ENCODE measurements around the gene SFRP5. TPM values are rescaled to one million over a fixed set of nuclear protein-coding genes. Genes with fewer than 3 reads are reported as not detected.
A peak's percentile ranks its signal among the peaks of the same experiment; 100 is the strongest.

Gene SFRP5
- total RNA-seq, 1 donor from 2014 or later, result 0.16 TPM

DNA sequence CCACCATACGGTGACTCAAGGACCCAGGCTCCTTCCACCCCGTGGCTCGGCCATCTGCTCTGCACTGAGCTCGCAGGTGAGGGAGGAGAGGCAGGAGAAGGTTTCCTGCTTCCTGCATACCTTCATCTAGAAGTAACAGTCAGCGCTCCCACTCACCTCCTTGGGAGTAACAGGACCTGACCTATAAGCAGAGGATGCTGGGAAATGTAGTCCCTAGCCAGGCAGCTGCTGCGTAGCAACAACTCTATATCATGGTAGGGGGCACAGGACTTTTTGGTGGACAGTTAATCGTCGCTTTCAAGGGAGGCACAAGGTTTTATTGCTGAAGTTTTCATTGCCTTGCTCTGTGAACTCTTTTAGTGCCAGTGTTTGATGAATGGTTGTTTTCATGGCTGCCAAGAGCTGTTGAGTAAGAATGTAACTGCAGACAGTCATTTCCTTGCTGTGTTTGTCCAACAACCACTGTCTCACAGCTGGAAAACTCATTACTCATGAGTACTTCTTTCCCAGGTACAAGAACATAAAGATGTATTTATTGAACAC is 45.1 kb downstream of the SFRP5 start:
- no peaks in the 10 kb centered on the region for H3K9me3 Mint-ChIP-seq (ENCODE audit: unreplicated experiment)
- TF ChIP-seq, protein P1, sequence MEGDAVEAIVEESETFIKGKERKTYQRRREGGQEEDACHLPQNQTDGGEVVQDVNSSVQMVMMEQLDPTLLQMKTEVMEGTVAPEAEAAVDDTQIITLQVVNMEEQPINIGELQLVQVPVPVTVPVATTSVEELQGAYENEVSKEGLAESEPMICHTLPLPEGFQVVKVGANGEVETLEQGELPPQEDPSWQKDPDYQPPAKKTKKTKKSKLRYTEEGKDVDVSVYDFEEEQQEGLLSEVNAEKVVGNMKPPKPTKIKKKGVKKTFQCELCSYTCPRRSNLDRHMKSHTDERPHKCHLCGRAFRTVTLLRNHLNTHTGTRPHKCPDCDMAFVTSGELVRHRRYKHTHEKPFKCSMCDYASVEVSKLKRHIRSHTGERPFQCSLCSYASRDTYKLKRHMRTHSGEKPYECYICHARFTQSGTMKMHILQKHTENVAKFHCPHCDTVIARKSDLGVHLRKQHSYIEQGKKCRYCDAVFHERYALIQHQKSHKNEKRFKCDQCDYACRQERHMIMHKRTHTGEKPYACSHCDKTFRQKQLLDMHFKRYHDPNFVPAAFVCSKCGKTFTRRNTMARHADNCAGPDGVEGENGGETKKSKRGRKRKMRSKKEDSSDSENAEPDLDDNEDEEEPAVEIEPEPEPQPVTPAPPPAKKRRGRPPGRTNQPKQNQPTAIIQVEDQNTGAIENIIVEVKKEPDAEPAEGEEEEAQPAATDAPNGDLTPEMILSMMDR (IDR thresholded peaks at IDR 0.05; ENCODE audit: insufficient read depth, low read depth, low read length), result no peak
- no peak for TF ChIP-seq EZH2 (IDR thresholded peaks at IDR 0.05; ENCODE audit: insufficient read depth, low read length)
- no peaks in the 10 kb centered on the region for H3K27me3 Mint-ChIP-seq (ENCODE audit: low read depth, unreplicated experiment)
- Histone ChIP-seq H3K36me3 (ENCODE audit: insufficient read depth, low read length) (no peaks in the 10 kb centered on the region), H3K4me3 (ENCODE audit: insufficient read depth, low read depth, low read length) (peak overlapping the region; percentile 52), H3K9ac (ENCODE audit: low read length) (peak overlapping the region; percentile 45), H3K4me2 (ENCODE audit: low read length) (peak overlapping the region; percentile 84), H4K20me1 (ENCODE audit: insufficient read depth, low read length) (no peaks in the 10 kb centered on the region), H3K79me2 (ENCODE audit: insufficient read depth, low read length) (no peaks in the 10 kb centered on the region), H3K9me3 (ENCODE audit: insufficient read depth, low read depth, low read length) (no peaks in the 10 kb centered on the region), H3K27me3 (ENCODE audit: insufficient read depth, low read length) (no peaks in the 10 kb centered on the region), H3K27ac (ENCODE audit: low read depth, low read length) (peak overlapping the region; percentile 60), H3K4me1 (ENCODE audit: insufficient read depth, low read length) (peaks cover 4% of the 10 kb centered on the region), H2AFZ (ENCODE audit: low read depth, low read length) (peak overlapping the region; percentile 58)
- peak; percentile 80 for DNase-seq (ENCODE audit: low read depth)
- FAIRE-seq, result peak; percentile 95
- H3K4me3 Mint-ChIP-seq (ENCODE audit: unreplicated experiment), result no peak overlapping the region
- H3K27ac Mint-ChIP-seq (ENCODE audit: unreplicated experiment), result no peak overlapping the region
- peaks cover 4% of the 10 kb centered on the region for H3K4me1 Mint-ChIP-seq (ENCODE audit: low read depth, unreplicated experiment)
- H3K36me3 Mint-ChIP-seq (ENCODE audit: low read depth, unreplicated experiment), result peaks cover 6% of the 10 kb centered on the region

DNA sequence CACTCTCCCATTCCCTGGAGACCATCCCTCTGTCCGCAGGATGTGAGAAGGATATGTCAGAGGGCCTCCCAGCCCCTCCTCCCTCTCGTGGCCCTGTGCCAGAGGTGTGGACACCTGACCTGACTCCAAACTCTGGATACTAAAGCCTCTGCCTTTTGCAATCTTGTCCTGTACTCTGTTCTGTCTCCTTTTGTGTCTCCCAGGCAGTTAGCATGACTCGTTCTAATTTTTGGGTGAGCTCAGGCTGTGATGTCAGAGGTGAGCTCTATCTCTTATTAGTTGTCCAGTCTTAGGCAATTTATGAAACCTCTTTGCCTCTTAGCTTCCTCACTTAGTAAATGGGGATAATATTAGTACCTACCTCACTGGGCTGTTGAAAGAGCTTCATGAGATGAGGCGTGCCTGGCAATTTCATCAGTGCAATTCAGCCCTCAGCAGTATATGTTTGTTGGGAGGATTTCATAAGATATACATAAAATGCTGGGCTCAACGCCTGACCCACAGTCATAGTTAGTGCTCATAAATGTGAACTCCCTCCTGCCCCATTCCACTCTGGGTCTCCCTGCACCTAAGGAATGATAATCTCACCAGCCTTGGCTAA is 47.4 kb downstream of the SFRP5 start:
- Mint-ChIP-seq H3K36me3 (ENCODE audit: low read depth, unreplicated experiment) (peaks cover 14% of the 10 kb centered on the region), H3K4me3 (ENCODE audit: unreplicated experiment) (no peak overlapping the region), H3K27ac (ENCODE audit: unreplicated experiment) (no peak overlapping the region), H3K9me3 (ENCODE audit: unreplicated experiment) (no peaks in the 10 kb centered on the region), H3K27me3 (ENCODE audit: low read depth, unreplicated experiment) (no peaks in the 10 kb centered on the region), H3K4me1 (ENCODE audit: low read depth, unreplicated experiment) (peaks cover 8% of the 10 kb centered on the region)
- Histone ChIP-seq H3K4me1 (ENCODE audit: insufficient read depth, low read length) (peaks cover 4% of the 10 kb centered on the region), H3K27ac (ENCODE audit: low read depth, low read length) (no peak overlapping the region), H3K9me3 (ENCODE audit: insufficient read depth, low read depth, low read length) (no peaks in the 10 kb centered on the region), H3K4me2 (ENCODE audit: low read length) (no peak overlapping the region), H3K4me3 (ENCODE audit: insufficient read depth, low read depth, low read length) (no peak overlapping the region), H4K20me1 (ENCODE audit: insufficient read depth, low read length) (peaks cover 3% of the 10 kb centered on the region), H3K36me3 (ENCODE audit: insufficient read depth, low read length) (no peaks in the 10 kb centered on the region), H3K9ac (ENCODE audit: low read length) (no peak overlapping the region), H3K79me2 (ENCODE audit: insufficient read depth, low read length) (no peaks in the 10 kb centered on the region), H3K27me3 (ENCODE audit: insufficient read depth, low read length) (no peaks in the 10 kb centered on the region), H2AFZ (ENCODE audit: low read depth, low read length) (no peak overlapping the region)
- no peak for TF ChIP-seq EZH2 (IDR thresholded peaks at IDR 0.05; ENCODE audit: insufficient read depth, low read length)
- TF ChIP-seq, protein P1 (IDR thresholded peaks at IDR 0.05; ENCODE audit: insufficient read depth, low read depth, low read length), result no peak
- no peak for FAIRE-seq
- DNase-seq (ENCODE audit: low read depth), result no peak

DNA sequence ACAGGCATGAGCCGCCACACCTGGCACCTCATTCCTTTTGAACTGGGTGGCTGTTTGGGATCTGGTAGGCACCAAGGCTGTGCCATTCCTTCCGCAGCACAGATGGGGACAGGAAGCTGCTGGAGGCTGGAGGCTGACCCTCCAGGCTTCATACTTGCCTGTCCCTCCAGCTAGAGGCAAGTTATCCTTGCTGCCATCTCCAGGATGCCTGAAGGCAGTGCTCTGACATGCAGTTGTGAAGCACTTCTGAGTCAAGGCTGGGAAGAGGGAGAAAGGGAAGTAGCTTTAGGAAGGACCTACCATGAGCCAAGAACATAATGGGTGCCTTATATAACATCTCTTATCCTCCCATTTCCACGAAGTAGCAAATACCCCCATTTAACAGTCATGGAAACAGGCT is 48.8 kb downstream of the SFRP5 start:
- peaks cover 5% of the 10 kb centered on the region for H3K79me2 ChIP-seq (ENCODE audit: insufficient read depth, low read length)
- H3K4me3 Mint-ChIP-seq (ENCODE audit: unreplicated experiment), result no peak overlapping the region
- FAIRE-seq, result no peak
- H3K27me3 Mint-ChIP-seq (ENCODE audit: low read depth, unreplicated experiment), result no peaks in the 10 kb centered on the region
- H3K27me3 ChIP-seq (ENCODE audit: insufficient read depth, low read length), result no peaks in the 10 kb centered on the region
- DNase-seq (ENCODE audit: low read depth), result no peak
- peaks cover 20% of the 10 kb centered on the region for H3K4me1 Mint-ChIP-seq (ENCODE audit: low read depth, unreplicated experiment)
- H3K4me1 ChIP-seq (ENCODE audit: insufficient read depth, low read length), result peaks cover 8% of the 10 kb centered on the region
- peaks cover 2% of the 10 kb centered on the region for H3K9me3 Mint-ChIP-seq (ENCODE audit: unreplicated experiment)
- no peak overlapping the region for H3K27ac ChIP-seq (ENCODE audit: low read depth, low read length)
- no peak overlapping the region for H3K4me3 ChIP-seq (ENCODE audit: insufficient read depth, low read depth, low read length)
- no peak overlapping the region for H3K27ac Mint-ChIP-seq (ENCODE audit: unreplicated experiment)
- no peaks in the 10 kb centered on the region for H3K9me3 ChIP-seq (ENCODE audit: insufficient read depth, low read depth, low read length)
- TF ChIP-seq EZH2 (IDR thresholded peaks at IDR 0.05; ENCODE audit: insufficient read depth, low read length), result no peak
- TF ChIP-seq, protein P1 (IDR thresholded peaks at IDR 0.05; ENCODE audit: insufficient read depth, low read depth, low read length), result no peak
- H3K4me2 ChIP-seq (ENCODE audit: low read length), result no peak overlapping the region
- peaks cover 4% of the 10 kb centered on the region for H3K36me3 ChIP-seq (ENCODE audit: insufficient read depth, low read length)
- no peak overlapping the region for H2AFZ ChIP-seq (ENCODE audit: low read depth, low read length)
- peaks cover 24% of the 10 kb centered on the region for H3K36me3 Mint-ChIP-seq (ENCODE audit: low read depth, unreplicated experiment)
- H4K20me1 ChIP-seq (ENCODE audit: insufficient read depth, low read length), result peaks cover 17% of the 10 kb centered on the region
- H3K9ac ChIP-seq (ENCODE audit: low read length), result no peak overlapping the region

Data from astrocyte (in vitro differentiated cells and primary cell).